Activated CD4-positive, alpha-beta T cell treated with anti-CD3 and anti-CD28 coated beads, Interleukin-2, amount 10 ng/mL, durations not matched to agents 24 days and 14 days (primary cell): ENCODE results near the gene PDGFD. TPM values are rescaled to one million over a fixed set of nuclear protein-coding genes. Genes with fewer than 3 reads are reported as not detected.

Experiments
- DNase-seq: peaks from one replicate; pipeline ENCODE4 v3.0.0; 2022
- H3K27ac Mint-ChIP-seq: one replicate; pipeline ENCODE4 v1.8.0; 2022; ENCODE audit warnings: mild to moderate bottlenecking, mixed read lengths
- H3K27me3 Mint-ChIP-seq: one replicate; pipeline ENCODE4 v1.8.0; 2022; ENCODE audit warnings: mixed read lengths
- H3K36me3 Mint-ChIP-seq: one replicate; pipeline ENCODE4 v1.8.0; 2022; ENCODE audit warnings: low read depth, mild to moderate bottlenecking, mixed read lengths
- H3K4me1 Mint-ChIP-seq: one replicate; pipeline ENCODE4 v1.8.0; 2021; ENCODE audit warnings: mixed read lengths
- H3K4me3 Mint-ChIP-seq: one replicate; pipeline ENCODE4 v1.8.0; 2022; ENCODE audit warnings: mild to moderate bottlenecking, moderate library complexity, mixed read lengths
- H3K9me3 Mint-ChIP-seq: one replicate; pipeline ENCODE4 v1.8.0; 2021; ENCODE audit warnings: mixed read lengths
- intact Hi-C: fragments of 100-400 bp; cut with micrococcal nuclease; formaldehyde crosslinking; loops from one replicate; pipeline ENCODE4 v1.15.1; 2023
- total RNA-seq: library from RNA; stranded (reverse); gene quantifications from 2 replicates; pipeline ENCODE4 v1.2.3, GENCODE V29; 2022

The PDGFD gene
- total RNA-seq, 1 donor from 2014 or later, result not detected

DNA sequence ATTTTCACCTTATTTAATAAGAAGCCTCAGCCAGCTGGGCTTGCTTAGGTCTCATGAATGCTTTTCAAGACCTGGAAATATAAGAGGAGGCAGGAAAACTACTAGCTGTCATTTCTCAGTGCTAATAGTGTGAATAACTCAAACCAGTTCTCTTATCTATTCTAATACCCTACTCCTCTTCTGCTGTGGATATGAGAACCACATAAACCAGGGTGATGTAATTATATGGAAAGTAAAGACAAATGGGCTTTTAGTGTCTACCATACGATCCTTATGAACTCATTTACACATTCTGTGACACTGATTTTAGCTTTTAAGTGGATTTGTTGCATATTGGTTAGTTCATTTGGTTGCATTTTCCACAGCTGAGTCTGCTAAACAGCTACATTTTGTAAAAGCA lies 8.6 kb downstream of the PDGFD start:
- Mint-ChIP-seq H3K36me3 (no peaks in the 10 kb centered on the region), H3K4me1 (no peaks in the 10 kb centered on the region), H3K4me3 (no peak overlapping the region), H3K27ac (no peak overlapping the region), H3K9me3 (no peaks in the 10 kb centered on the region), H3K27me3 (no peaks in the 10 kb centered on the region)
- DNase-seq, result no peak
- intact Hi-C loops, result no loop called here

GRCh38 chr11:104154296-104154695 lies 9.7 kb downstream of the PDGFD start:
- Mint-ChIP-seq H3K9me3 (no peaks in the 10 kb centered on the region), H3K4me1 (no peaks in the 10 kb centered on the region), H3K4me3 (no peak overlapping the region), H3K27ac (no peak overlapping the region), H3K36me3 (no peaks in the 10 kb centered on the region), H3K27me3 (no peaks in the 10 kb centered on the region)
- intact Hi-C loops, result loop anchor here (5.0 kb wide), 1 partner anchor 472 kb away; no protein-coding TSS in a partner anchor
- no peak for DNase-seq

DNA sequence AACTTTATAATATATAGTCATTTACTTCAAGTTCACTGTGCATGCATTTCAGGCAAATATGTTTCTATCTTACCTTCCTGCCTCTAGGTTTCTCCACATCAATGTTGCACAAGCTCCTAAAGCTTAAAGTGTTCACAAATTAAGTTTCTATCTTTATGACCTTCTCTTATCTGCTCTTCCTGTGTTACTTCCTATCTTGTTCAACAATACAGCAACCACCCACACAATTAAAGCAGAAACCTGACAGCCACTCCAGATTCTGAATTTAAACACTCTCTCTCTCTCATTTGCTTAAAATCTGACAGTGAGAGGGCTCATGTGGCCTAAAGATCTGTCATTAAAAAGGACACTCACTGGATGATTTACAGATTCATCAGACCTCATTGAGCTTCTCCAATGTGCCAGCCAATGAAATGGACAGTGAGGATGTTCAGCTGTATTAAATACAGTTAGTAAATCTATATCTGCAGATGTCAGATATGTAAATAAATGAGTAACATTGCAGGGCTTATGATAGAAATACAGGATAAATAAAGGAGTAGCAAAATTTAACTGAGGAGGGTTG lies 10.9 kb downstream of the PDGFD start:
- intact Hi-C loops, result loop anchor here (5.0 kb wide), 1 partner anchor 471 kb away; no protein-coding TSS in a partner anchor
- no peak overlapping the region for H3K4me3 Mint-ChIP-seq
- no peaks in the 10 kb centered on the region for H3K9me3 Mint-ChIP-seq
- no peak for DNase-seq
- H3K27me3 Mint-ChIP-seq, result no peaks in the 10 kb centered on the region
- H3K36me3 Mint-ChIP-seq, result no peaks in the 10 kb centered on the region
- no peaks in the 10 kb centered on the region for H3K4me1 Mint-ChIP-seq
- no peak overlapping the region for H3K27ac Mint-ChIP-seq

DNA sequence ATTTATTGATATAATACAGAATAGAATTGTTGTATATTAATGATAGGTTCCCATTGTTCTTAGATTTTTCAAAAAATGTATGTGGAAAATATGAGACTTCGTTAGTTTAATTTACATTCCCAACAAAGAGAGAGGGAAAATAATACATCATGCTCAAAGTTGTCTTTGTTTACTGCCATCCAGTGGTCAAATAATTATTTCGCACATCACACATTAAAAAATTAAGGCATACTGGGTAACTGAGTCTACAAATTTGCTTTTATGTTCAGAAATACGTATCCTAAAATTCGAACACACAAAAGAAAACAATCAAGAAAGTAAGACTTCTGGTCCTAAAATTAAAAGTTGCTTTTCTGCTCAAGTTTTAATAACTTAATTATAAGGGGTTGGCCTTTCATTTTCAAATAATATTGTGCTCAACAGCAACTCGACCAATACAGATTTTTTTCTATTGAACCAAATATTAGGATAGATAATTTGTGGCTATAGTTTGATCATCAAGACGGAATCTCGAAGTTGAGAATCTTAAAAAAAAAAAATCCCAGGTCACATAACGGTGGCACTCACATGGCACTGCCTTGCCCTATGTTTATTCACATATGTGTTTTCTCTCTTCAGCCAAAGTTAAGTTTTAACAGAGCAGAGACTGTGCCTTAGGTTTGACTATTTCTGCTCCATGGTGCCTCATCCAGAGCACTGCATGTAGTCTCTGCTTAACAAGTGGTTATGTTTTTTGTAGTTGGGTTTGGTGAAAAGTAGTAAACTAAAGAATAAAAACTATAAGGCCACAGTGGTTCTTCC lies 12.3 kb downstream of the PDGFD start:
- Mint-ChIP-seq H3K27ac (no peak overlapping the region), H3K9me3 (no peaks in the 10 kb centered on the region), H3K27me3 (no peaks in the 10 kb centered on the region), H3K4me1 (no peaks in the 10 kb centered on the region), H3K4me3 (no peak overlapping the region), H3K36me3 (no peaks in the 10 kb centered on the region)
- intact Hi-C loops, result loop anchor here (5.0 kb wide), 1 partner anchor 469 kb away; no protein-coding TSS in a partner anchor
- DNase-seq, result no peak

DNA sequence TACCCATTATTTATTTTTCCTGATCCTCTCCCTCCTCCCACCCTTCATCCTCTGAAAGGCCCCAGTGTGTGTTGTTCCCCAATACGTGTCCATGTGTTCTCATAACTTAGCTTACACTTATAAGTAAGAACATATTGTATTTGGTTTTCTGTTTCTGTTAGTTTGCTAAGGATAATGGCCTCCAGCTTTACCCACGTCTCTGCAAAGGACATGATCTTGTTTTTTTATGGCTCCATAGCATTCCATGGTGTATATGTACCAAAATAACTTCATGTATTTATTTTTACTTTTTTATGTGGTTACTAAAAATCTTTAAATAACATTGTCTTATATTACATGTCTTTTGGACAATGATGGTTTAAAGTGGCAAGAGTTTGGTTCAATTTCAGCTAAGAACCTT lies 15.2 kb downstream of the PDGFD start:
- Mint-ChIP-seq H3K9me3 (no peaks in the 10 kb centered on the region), H3K4me1 (no peaks in the 10 kb centered on the region), H3K4me3 (no peak overlapping the region), H3K36me3 (no peaks in the 10 kb centered on the region), H3K27ac (no peak overlapping the region), H3K27me3 (no peaks in the 10 kb centered on the region)
- intact Hi-C loops, result no loop called here
- DNase-seq, result no peak

DNA sequence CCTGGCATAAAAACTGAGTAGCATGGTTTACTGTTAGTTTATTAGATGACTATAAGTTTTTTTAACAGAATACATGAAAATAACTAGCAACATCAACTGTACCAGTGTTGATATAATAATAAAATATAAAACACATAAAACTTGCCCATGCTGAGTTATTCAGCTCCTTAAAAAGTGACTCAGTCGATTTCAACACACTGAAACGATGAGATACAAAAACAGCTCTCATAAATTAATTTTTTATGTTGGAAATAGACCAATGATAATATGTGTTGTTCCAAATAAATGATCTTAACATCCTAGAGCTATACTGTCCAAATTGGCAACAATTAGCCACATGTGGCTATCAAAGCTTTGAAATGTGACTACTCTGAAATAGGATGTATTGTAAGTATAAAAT lies 15.9 kb downstream of the PDGFD start:
- no peak for DNase-seq
- no peaks in the 10 kb centered on the region for H3K36me3 Mint-ChIP-seq
- intact Hi-C loops, result no loop called here
- H3K4me3 Mint-ChIP-seq, result no peak overlapping the region
- no peaks in the 10 kb centered on the region for H3K27me3 Mint-ChIP-seq
- H3K27ac Mint-ChIP-seq, result no peak overlapping the region
- no peaks in the 10 kb centered on the region for H3K9me3 Mint-ChIP-seq
- H3K4me1 Mint-ChIP-seq, result no peaks in the 10 kb centered on the region

- H3K9me3 Mint-ChIP-seq, result no peaks in the 10 kb centered on the region
- no peak overlapping the region for H3K4me3 Mint-ChIP-seq
- intact Hi-C loops, result no loop called here
- H3K36me3 Mint-ChIP-seq, result no peaks in the 10 kb centered on the region
- DNase-seq, result no peak
- no peaks in the 10 kb centered on the region for H3K27me3 Mint-ChIP-seq
- no peak overlapping the region for H3K27ac Mint-ChIP-seq
- no peaks in the 10 kb centered on the region for H3K4me1 Mint-ChIP-seq
Measured at GRCh38 chr11:104146943-104147342, 17.0 kb downstream of the PDGFD start.

DNA sequence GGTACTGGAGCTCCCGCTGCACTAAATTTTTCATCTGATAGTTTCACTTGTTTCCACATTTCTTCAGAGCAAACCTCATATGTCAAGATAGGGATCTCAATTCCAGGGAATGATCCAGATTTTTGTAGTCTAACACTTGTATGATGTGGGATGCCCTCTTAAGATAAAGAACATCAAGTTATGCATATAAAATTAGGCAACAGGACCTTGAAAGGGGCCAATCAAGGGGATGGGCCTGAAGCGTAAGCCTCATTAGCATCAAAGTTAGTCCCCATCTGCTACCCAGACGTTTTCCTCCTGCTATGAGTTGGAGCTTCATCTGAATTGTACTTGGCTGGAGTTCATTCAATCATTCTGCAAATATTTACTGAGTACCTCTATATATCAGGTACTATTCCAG lies 17.5 kb downstream of the PDGFD start:
- DNase-seq, result no peak
- intact Hi-C loops, result no loop called here
- H3K27ac Mint-ChIP-seq, result no peak overlapping the region
- no peaks in the 10 kb centered on the region for H3K36me3 Mint-ChIP-seq
- no peaks in the 10 kb centered on the region for H3K9me3 Mint-ChIP-seq
- no peaks in the 10 kb centered on the region for H3K4me1 Mint-ChIP-seq
- H3K27me3 Mint-ChIP-seq, result no peaks in the 10 kb centered on the region
- no peak overlapping the region for H3K4me3 Mint-ChIP-seq

DNA sequence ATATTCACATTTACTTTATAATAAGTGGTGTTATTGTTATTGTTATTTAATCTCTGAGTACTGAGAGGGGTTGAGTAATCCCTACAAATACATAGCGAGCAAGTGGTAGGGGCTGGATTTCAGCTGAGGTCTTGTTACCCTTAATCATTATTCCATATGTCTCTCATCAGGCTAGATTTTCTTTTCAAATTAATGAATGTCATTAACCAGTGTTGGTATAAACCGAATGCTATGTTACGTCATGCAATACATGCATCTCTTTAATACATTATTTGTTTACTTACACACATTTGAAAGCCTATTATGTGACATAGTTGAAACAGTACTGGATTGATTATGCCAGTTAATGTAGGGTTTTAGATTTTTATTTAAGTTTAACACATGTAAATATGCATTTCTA lies 18.9 kb downstream of the PDGFD start:
- no peaks in the 10 kb centered on the region for H3K27me3 Mint-ChIP-seq
- no peaks in the 10 kb centered on the region for H3K36me3 Mint-ChIP-seq
- intact Hi-C loops, result no loop called here
- no peak for DNase-seq
- no peak overlapping the region for H3K27ac Mint-ChIP-seq
- no peak overlapping the region for H3K4me3 Mint-ChIP-seq
- no peaks in the 10 kb centered on the region for H3K9me3 Mint-ChIP-seq
- no peaks in the 10 kb centered on the region for H3K4me1 Mint-ChIP-seq

- intact Hi-C loops, result no loop called here
- Mint-ChIP-seq H3K27ac (no peak overlapping the region), H3K36me3 (no peaks in the 10 kb centered on the region), H3K27me3 (no peaks in the 10 kb centered on the region), H3K9me3 (no peaks in the 10 kb centered on the region), H3K4me1 (no peaks in the 10 kb centered on the region), H3K4me3 (no peak overlapping the region)
- no peak for DNase-seq
Measured at GRCh38 chr11:104142698-104143097, 21.2 kb downstream of the PDGFD start.

DNA sequence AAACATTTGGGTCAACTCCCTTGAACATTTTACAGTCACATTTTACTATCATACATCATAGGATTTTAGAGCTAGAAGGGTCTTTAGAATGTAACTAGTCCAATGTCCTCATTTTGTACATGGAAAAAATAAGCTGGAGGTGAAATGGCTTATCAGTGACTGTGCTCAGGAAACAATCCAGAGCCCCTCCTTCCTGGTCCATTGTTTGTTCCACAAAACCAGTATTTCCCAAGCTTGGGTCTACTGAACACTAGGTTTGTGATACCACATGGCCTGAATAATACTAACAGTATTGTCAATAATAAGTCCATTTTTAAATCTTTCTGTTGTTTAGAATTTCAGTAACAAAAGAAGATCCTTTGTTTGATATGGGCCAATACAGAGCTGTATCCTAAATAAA lies 27.1 kb downstream of the PDGFD start:
- Mint-ChIP-seq H3K9me3 (no peaks in the 10 kb centered on the region), H3K36me3 (no peaks in the 10 kb centered on the region), H3K27me3 (no peaks in the 10 kb centered on the region), H3K4me3 (no peak overlapping the region), H3K27ac (no peak overlapping the region), H3K4me1 (no peaks in the 10 kb centered on the region)
- intact Hi-C loops, result no loop called here
- DNase-seq, result no peak

- Mint-ChIP-seq H3K9me3 (no peaks in the 10 kb centered on the region), H3K4me1 (no peaks in the 10 kb centered on the region), H3K27me3 (no peaks in the 10 kb centered on the region), H3K36me3 (no peaks in the 10 kb centered on the region), H3K4me3 (no peak overlapping the region), H3K27ac (no peak overlapping the region)
- no peak for DNase-seq
- intact Hi-C loops, result no loop called here
Measured at GRCh38 chr11:104134745-104135144, 29.2 kb downstream of the PDGFD start.

GRCh38 chr11:104130161-104130560 lies 33.8 kb downstream of the PDGFD start:
- H3K4me1 Mint-ChIP-seq, result no peaks in the 10 kb centered on the region
- no peak overlapping the region for H3K27ac Mint-ChIP-seq
- no peak for DNase-seq
- no peak overlapping the region for H3K4me3 Mint-ChIP-seq
- H3K36me3 Mint-ChIP-seq, result no peaks in the 10 kb centered on the region
- no peaks in the 10 kb centered on the region for H3K27me3 Mint-ChIP-seq
- intact Hi-C loops, result no loop called here
- H3K9me3 Mint-ChIP-seq, result no peaks in the 10 kb centered on the region

GRCh38 chr11:104129145-104129544 lies 34.8 kb downstream of the PDGFD start:
- Mint-ChIP-seq H3K4me1 (no peaks in the 10 kb centered on the region), H3K9me3 (no peaks in the 10 kb centered on the region), H3K27me3 (no peaks in the 10 kb centered on the region), H3K4me3 (no peak overlapping the region), H3K36me3 (no peaks in the 10 kb centered on the region), H3K27ac (no peak overlapping the region)
- intact Hi-C loops, result no loop called here
- DNase-seq, result no peak

- H3K9me3 Mint-ChIP-seq, result no peaks in the 10 kb centered on the region
- H3K27ac Mint-ChIP-seq, result no peak overlapping the region
- H3K4me3 Mint-ChIP-seq, result no peak overlapping the region
- no peaks in the 10 kb centered on the region for H3K27me3 Mint-ChIP-seq
- no peaks in the 10 kb centered on the region for H3K36me3 Mint-ChIP-seq
- intact Hi-C loops, result no loop called here
- DNase-seq, result no peak
- H3K4me1 Mint-ChIP-seq, result no peaks in the 10 kb centered on the region
Measured at GRCh38 chr11:104127828-104128227, 36.1 kb downstream of the PDGFD start.
